ENCODE measurements around the gene MERTK. TPM values are rescaled to one million over a fixed set of nuclear protein-coding genes. Genes with fewer than 3 reads are reported as not detected.
"Not testable (repeated sequence)": the region's sequence is repeated elsewhere in the genome, so short reads cannot be mapped to it uniquely, and the experiment has no call there.

MERTK gene
- polyA plus RNA-seq, 4 donors, result 19.5 to 24.6 (median 23.1) TPM

- no peak for DNase-seq (ENCODE audit: low read depth in 4 of 4, low spot score in 3 of 4)
Measured at GRCh38 chr2:112065486-112065885, 167.1 kb downstream of the MERTK start.

GRCh38 chr2:112065966-112066365 is 167.6 kb downstream of the MERTK start:
- DNase-seq (ENCODE audit: low read depth in 4 of 4, low spot score in 3 of 4), result no peak

GRCh38 chr2:112069794-112070193 is 171.4 kb downstream of the MERTK start:
- DNase-seq (ENCODE audit: low read depth in 4 of 4, low spot score in 3 of 4), result not testable (repeated sequence)

GRCh38 chr2:112073875-112074274 is 175.5 kb downstream of the MERTK start:
- DNase-seq (ENCODE audit: low read depth in 4 of 4, low spot score in 3 of 4), result no peak

GRCh38 chr2:112074506-112074905 is 176.1 kb downstream of the MERTK start:
- DNase-seq (ENCODE audit: low read depth in 4 of 4, low spot score in 3 of 4), result no peak

- no peak for DNase-seq (ENCODE audit: low read depth in 4 of 4, low spot score in 3 of 4)
Measured at GRCh38 chr2:112075490-112076260, 177.3 kb downstream of the MERTK start.

GRCh38 chr2:112077814-112078213 is 179.4 kb downstream of the MERTK start:
- DNase-seq (ENCODE audit: low read depth in 4 of 4, low spot score in 3 of 4), result no peak

Other genes starting within 250 kb of the MERTK start
- 10 to 100 TPM; 30.8 to 32.6 (median 31.4) TPM for gene ANAPC1, start 14.4 kb upstream of the MERTK start, polyA plus RNA-seq (ENCODE audit: insufficient read length in 4 of 4)
- 10 to 100 TPM; 18.7 to 33.3 (median 22.2) TPM for gene TMEM87B, start 156.7 kb downstream of the MERTK start, polyA plus RNA-seq (ENCODE audit: insufficient read length in 4 of 4)
- 10 to 100 TPM; 10.4 to 16.3 (median 13.2) TPM for gene FBLN7, start 239.8 kb downstream of the MERTK start, polyA plus RNA-seq (ENCODE audit: insufficient read length in 4 of 4)